ENCODE data around the gene COG1.

COG1 gene

GRCh38 chr17:73198930-73199260 is 6.0 kb downstream of the COG1 start:
- peak; percentile 14 for DNase-seq (ENCODE audit: low spot score)

GRCh38 chr17:73199751-73200317 is 7.0 kb downstream of the COG1 start:
- peak; percentile 51 for DNase-seq (ENCODE audit: low spot score)

GRCh38 chr17:73200476-73200875 is 7.6 kb downstream of the COG1 start:
- DNase-seq (ENCODE audit: low spot score): no peak

GRCh38 chr17:73201215-73202069 is 8.6 kb downstream of the COG1 start:
- peak; percentile 17 for DNase-seq (ENCODE audit: low spot score)

GRCh38 chr17:73203135-73203787 is 10.4 kb downstream of the COG1 start:
- no peak for DNase-seq (ENCODE audit: low spot score)

GRCh38 chr17:73203788-73204479 is 11.1 kb downstream of the COG1 start:
- DNase-seq (ENCODE audit: low spot score): no peak

DNA sequence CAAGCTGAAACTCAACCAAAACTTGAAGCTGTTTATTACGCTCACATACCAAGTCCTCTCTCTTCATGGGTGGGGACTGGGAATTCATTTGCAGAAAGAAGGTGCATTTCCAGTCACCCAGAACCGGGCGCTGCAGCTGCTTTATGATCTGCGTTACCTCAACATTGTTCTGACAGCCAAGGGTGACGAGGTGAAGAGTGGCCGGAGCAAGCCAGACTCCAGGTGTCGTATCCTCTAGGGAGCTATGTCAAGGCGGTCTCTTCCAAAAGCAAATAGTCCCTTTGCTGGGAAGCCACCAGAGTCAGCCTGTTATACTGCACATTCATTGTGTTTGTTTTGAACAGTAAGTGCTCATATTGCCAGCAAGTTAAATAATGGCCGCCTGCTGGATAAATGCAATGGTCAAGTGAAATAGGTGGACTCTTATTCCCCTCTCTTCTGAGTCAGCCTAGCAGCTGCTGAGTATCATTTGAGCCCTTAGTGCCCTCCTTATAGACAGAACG is 12.7 kb downstream of the COG1 start:
- DNase-seq (ENCODE audit: low spot score): no peak

- DNase-seq (ENCODE audit: low spot score): no peak
Measured at GRCh38 chr17:73208139-73208827, 15.4 kb downstream of the COG1 start.

DNA sequence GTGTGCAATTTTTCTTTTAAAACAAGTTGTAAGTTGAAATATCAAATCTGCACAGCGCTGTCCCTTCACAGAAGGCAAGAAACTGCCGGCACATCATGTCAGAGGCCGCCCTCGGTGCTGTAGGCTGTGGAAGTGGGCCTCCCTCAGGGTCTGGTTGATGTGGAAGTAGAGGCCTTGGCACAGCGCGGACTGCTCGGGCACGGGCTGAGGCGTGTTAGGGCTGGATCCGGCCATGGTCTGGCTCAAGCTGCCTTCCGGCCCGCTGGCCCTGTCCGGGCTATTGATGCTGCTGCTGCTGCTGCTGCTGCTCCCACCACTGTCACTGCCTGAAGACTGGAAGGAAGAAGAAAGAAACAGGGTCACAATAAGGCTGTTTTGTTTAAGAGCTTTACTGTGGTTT is 16.6 kb downstream of the COG1 start:
- DNase-seq (ENCODE audit: low spot score): no peak

DNA sequence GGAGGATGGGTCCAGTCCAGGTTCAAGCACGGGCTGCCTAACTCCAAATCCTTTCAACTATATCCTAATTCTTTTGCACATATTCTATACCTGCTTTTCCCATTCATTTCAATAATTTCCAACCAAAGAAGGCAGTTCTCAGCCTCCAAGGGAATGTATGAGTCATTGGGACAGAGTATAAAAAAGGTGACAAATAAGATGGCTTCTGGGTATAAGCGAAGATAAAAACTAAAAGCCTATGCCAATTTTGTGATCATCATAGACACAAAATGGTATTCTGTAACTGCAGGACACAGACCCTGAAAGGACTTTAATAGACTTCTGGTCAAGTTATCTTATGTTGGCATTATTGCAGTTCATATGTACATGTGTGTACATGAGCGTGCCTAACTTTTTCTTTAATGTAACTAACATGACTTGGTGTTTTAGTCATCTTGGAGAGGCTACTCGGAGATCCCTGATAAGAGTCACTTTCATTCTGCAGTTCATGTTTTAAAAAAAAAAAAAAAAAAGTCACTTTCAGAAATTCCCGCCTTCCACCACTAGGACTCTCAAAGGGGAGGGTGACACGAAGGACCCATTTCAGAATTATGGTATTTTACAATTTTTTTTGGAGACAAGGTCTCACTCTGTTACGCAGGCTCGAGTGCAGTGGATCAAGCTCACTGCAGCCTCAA is 17.3 kb downstream of the COG1 start:
- DNase-seq (ENCODE audit: low spot score): no peak

DNA sequence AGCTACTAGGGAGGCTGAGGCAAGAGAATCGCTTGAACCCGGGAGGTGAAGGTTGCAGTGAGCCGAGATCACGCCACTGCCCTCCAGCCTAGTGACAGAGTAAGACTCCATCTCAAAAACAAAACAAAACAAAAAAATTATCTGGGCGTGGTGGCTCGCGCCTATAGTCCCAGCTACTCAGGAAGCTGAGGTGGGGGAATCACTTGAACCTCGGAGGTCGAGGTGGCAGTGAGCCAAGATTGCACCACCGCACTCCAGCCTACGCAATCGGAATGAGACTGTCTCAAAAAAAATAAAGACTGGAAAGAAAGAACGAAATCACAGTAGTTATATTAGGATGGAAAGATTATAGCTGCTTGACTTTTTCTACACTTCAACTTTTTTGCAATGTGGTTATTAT is 18.9 kb downstream of the COG1 start:
- no peak for DNase-seq (ENCODE audit: low spot score)

GRCh38 chr17:73214008-73214407 is 21.2 kb downstream of the COG1 start:
- no peak for DNase-seq (ENCODE audit: low spot score)

GRCh38 chr17:73214851-73215250 is 22.0 kb downstream of the COG1 start:
- DNase-seq (ENCODE audit: low spot score): no peak

DNA sequence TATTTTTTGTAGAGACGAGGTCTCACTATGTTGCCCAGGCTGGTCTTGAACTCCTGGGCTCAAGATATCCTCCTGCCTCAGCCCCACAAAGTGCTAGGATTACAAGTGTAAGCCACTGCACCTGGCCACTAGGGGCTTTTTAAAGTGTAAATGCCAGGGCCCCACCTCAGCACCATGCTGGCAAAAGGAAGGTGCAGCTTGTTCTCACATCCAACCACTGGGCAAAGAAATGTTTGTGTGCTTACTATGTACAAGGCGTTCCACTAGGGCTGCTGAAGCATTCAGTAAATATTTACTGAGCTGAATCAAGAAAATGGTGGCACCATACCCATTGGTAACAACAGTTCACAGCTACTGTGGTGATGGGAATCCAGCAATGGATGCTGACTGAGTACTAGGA is 22.6 kb downstream of the COG1 start:
- no peak for DNase-seq (ENCODE audit: low spot score)

DNA sequence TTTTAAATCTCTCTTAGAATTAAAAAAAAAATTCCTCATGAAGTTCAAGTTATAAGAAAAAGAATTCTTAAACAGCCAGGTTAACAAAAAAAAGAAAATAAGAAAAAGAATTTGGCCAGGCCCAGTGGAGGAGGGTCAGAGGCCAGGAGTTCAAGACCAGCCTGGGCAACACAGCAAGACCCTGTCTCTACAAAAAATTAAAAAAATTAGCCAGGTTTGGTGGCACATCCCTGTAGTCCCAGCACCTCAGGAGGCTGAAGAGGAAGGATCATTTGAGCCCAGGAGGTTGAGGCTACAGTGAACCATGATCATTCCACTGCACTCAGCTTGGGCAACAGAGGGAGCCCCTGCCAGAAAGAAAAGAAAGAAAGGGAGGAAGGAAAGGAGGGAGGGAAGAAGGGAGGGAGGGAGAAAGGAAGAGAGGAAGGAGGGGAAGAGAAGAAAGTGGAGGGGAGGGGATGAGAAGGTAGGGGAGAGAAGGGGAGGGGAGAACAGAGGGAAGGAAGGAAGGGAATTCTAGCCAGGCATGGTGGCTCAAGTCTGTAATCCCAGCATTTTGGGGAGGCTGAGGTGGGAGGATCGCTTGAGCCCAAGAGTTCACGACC is 30.9 kb downstream of the COG1 start:
- DNase-seq (ENCODE audit: low spot score): no peak

- no peak for DNase-seq (ENCODE audit: low spot score)
Measured at GRCh38 chr17:73224237-73224636, 31.4 kb downstream of the COG1 start.

GRCh38 chr17:73224663-73225305 is 31.9 kb downstream of the COG1 start:
- no peak for DNase-seq (ENCODE audit: low spot score)

- DNase-seq (ENCODE audit: low spot score): no peak
Measured at GRCh38 chr17:73226556-73227172, 33.8 kb downstream of the COG1 start.

DNA sequence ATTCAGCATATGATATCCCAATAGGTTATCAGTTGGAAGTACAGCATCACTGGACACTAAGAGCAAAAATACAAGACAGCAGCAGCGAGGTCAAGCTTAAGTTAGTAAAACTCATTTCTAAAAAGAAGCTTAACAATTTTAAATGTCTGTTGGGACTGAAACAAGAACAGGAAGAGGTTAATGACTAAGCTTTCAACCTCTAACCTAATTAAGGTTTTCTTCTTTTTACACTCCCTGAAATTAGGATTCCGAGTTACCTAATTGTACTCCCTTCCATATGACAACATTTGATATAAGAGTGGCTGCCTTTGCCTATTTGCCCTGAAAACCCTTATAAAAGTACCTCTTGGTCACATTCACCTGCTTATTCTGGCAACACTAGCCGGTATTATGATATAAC is 34.5 kb downstream of the COG1 start:
- DNase-seq (ENCODE audit: low spot score): no peak

DNA sequence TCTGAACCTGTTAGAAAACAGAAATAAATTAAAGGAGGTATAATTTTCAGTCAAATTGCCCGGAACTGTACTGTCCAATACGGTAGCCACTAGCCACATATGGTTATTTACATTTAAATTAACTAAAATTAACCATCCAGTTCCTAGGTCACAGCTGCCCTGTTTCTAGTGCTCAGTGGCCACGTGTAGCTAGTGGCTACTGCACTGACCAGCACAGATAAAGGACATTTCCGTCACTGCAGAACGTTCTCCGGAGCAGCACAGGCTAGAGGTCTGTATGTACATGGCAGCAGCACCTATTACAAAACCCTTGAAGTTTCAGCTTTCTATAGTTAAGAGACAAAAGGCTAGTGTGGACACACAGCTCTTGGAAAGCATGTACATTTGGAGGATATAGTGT is 35.1 kb downstream of the COG1 start:
- DNase-seq (ENCODE audit: low spot score): no peak
